GM21576 (cell line): ENCODE measurements around the gene DDX27.

Source experiments
- ATAC-seq: cut with Tn5 transposase; IDR thresholded peaks from one replicate; pipeline ENCODE4 v1.9.1; 2021; ENCODE audit warnings: mild to moderate bottlenecking, moderate library complexity; ENCODE audit not compliant: unreplicated experiment

Gene DDX27

DNA sequence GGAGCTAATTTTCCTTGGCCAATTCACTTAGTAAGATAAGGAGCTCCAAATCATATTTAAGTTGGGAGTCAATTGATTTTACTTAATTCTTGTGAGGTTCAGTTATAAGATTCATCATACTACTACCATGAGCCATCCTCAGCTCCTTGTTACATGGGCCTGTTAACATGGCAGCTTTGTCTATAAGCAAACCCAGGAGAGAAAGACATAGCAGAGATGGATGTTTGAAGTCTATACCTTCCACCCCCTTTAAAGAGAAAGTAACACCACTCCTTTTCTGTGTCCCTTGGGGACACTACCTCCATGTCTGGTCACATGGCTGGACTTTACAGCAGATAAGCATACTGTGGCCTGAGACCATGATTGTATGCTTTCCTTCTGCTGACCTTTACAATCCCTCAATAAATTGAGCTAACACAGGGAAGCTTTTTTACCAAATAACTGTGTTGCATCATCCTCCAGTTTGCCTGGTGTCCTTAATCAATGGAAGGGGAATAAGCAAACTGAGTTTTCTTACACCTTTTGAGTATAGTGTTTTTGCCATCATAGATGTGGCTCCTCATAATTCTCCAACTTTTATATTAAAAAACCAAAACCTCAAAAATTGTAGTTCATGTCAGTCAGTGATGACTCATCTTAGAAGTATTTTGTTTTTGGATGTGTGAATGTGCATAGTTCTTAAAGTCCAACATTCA is 68.5 kb downstream of the DDX27 start:
- no peak for ATAC-seq

DNA sequence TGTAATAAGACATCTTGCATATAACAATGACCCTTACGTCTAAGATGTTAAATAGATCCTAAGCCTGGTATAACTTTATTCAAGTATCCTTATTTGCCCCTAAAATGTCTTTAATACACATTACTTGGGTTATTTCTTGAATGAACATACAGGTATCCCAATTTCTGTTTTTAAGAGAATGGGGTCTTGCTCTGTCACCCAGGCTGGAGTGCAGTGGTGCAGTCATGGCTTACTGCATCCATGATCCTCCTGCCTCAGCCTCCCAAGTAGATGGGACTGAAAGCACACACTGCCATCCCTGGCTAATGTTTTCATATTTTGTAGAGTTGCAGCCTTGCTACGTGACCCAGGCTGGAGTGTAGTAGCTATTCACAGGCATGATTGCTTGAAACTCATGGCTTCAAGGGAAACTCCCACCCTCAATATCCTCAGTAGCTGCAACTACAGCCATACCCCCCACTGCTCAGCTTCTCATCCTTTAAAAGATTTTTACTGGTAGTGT is 69.1 kb downstream of the DDX27 start:
- ATAC-seq: no peak

DNA sequence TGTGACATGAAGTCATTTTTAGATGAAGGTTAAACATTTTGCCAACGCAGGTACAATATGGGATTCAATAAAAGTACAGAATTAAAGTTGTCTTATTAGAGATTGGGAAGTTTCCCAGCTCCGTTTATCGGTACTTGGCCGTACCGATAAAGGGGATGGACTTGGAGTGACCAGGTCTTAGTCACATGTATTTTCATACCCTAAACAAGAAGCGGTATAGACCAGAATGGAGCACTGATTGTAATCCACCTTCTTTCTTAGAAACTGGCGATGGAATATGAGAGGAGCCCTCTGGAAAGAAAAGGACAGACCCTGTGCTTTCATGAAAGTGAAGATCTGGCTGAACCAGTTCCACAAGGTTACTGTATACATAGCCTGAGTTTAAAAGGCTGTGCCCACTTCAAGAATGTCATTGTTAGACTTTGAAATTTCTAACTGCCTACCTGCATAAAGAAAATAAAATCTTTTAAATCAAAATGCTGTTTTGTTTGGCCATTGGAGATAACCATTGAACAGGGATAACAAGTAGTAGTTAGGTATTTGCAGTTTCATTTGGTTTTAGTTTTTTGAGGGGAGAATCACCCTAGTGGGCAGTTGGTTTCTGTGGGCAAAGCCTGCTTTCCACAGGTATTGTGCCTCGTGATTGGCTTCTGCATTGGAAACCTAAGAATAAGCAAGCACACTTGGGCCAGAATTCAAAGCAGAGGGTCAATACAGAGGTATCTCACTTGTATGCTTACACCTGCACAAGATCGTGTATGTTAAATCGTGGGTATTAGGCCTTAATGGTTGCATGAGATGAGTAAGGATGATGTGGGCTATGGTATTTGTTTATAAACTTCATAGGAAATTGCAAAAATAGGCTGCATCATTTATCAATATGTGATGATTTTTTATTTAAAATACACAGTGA is 69.8 kb downstream of the DDX27 start:
- ATAC-seq: no peak

DNA sequence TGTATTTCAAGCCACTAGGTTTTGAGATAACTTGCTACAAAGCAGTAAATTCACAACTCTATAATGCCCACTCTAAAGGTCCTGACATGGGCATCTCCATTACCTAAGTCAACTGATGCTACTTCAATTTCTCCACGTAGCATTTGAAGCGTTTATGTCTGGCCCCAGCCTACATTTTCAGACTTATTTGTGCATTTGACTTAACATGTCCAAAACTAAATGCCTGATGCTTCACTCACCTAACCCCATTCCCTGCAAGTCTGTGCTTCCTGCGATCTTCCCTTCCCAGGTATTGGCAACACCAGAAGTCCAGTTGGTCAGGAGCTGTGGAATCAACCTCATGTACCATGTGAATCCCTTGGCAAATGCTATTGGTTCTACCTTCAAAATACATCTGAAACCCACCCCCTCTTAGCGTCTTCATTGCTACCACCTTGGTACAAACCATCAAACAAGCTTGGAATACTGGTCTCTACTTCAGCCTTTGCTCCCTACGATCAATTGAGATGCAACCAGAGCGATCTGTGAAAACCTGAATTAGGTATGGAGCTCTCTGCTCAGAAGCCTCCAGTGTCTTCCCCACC is 71.5 kb downstream of the DDX27 start:
- ATAC-seq: no peak

DNA sequence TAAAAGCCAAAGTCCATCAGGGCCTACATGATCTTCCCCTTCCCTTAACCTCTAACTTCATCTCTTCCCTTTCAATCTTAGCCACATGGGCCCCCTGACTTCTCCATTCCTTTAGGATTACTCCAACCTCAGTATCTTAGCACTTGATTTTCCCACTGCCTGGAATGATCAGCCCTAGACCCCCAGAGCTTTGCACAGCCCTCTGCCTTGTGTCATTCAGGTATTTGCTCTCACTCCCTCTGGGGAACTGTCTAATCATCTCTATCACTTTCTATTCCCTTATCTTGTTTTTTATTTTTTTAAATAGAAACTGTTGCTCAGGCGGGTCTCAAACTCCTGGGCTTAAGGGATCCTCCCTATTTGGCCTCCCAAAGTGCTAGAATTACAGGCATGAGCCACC is 72.0 kb downstream of the DDX27 start:
- ATAC-seq: no peak

DNA sequence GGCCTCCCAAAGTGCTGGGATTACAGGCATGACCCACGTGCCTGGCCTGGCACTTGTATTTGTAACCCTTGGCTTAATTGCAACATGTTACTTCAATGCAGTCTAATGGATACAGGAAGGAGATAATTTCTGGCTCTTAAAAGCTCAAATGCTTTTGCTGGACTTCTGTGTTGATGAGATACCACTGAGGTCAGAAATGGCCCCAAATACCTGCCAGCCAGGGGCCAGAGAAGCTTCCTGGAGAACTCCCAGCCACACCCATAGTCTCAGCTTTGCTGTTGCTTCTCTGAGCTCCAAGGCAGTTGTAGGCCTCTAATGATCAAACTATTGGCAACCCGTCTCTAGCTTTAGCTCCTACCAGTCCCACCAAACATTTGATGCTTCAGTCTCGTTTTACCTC is 72.8 kb downstream of the DDX27 start:
- no peak for ATAC-seq

DNA sequence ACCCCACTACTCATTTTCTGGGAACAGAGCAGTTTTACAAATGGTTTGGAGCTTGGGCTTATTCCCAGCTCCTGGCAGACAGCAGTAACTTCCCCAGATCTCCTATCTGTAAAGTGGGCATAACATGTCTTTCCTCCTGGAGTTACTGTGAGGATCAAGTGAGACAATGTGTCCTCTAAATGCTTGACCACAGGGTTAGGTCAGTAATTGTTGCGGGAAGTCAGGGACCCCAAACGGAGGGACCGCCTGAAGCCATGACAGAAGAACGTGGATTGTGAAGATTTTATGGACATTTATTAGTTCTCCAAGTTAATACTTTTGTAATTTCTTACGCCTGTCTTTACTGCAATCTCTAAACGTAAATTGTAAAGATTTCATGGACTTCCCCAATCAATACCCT is 73.9 kb downstream of the DDX27 start:
- no peak for ATAC-seq
